Activated naive CD4-positive, alpha-beta T cell treated with anti-CD3 and anti-CD28 coated beads, Interleukin-2, amount 50 U/mL, for 16 hours (primary cell): ENCODE measurements around the gene SULT4A1.
"Not testable (repeated sequence)": the region's sequence is repeated elsewhere in the genome, so short reads cannot be mapped to it uniquely, and the experiment has no call there.

Source experiments
- DNase-seq: peaks from one replicate; pipeline ENCODE4 v3.0.0-alpha.2; 2020

Gene SULT4A1

DNA sequence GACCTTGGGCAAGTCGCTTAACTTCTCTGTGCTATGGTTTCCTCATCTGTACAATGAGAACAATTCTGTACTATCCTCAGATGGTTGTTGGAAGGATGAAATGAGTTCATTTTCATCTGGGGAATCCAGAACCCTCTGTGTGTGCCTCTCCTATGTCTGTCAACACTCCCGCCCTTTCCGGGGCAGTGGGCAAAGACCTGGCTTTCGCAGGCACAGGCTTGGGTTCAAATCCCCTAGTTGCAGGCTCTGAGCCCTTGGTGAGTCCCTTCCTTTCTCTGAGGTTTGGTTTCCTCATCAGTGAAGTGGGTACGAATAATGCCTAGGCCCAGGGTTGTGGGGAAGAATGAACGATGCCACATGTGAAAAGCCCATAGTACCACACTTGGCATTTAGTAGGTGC lies 23.5 kb upstream of the SULT4A1 start:
- peak; percentile 3 for DNase-seq

DNA sequence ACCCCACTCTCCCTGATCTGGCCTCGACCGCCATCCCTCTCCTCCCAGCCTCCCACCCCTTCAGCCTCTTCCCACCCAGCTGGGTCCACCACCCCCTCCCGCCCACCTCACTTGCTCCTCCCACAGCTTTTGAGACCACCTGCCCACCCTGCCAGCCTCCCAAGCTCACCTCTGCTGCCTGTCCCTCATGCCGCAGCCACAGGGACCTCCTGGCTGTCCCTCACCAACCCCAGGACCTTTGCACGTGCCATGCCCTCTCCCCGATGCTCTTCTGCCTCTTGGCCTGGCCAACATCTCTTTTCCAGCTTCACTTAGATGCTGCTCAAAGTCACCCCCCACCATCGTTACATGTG lies 23.0 kb upstream of the SULT4A1 start:
- DNase-seq: peak; percentile 7

DNA sequence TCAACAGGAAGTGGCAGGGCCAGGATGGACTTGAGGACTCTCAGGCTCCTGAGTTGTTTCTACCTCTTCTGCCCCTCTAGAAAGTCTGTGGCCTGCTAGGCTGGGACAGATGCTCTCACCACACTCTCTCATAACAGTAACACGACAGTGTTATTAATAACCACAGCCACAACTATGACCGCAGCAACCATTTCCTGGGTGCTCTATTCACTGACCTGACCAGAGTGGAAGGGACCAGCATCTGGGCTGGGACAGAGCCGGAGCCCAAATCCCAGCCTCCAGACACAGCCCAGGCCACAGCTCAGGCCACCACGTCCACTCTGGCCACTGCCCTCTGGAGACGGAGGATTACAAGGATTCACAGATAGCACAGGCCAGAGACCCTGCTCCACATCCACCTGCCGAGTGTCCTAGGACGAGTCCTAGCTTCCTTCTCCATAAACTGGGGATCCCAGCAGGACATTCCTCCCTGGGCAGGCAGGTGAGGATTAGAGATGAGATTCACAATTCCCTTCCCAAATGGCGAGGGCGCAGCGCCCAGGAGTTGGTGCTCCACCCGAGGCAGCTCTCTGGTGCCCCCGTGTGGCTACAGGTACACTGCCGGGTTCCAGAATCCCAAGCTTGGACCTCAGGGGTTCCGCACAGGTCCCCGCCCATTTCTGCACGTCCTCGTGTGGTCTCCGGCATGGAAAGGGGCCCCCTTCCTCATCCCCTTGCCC lies 22.4 kb upstream of the SULT4A1 start:
- peak; percentile 45 for DNase-seq

DNA sequence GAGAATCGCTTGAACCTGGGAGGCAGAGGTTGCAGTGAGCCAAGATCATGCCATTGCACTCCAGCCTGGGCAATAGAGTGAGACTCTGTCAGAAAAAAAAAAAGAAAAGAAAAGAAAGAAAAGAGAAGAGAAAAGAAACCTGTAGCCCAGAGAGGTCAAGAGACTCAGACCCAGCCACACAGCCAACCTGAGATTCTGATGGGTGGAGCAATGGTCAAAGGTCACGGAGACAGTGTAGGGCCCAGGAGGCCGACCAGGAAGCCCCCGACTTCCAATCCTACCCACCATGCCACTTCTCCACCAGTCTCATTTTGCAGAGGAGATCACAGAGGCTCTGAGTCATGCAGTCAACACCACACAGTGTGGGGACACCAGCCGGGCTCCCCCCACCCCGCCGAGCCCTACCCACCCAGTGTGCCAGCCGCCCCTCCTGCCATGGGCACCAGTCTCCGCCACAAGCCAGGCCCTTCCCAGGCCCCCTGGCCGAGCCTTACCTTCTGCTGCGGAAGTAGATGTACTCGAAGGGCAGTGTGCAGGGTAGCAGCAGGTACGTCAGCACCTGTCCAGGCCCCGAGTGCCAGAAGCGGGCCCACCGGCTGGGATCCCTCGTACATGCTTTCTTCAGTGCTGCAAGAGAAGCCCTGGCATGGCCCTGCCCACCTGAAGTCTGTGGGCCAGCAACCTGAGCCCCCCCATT lies 21.6 kb upstream of the SULT4A1 start:
- DNase-seq: peak; percentile 5

DNA sequence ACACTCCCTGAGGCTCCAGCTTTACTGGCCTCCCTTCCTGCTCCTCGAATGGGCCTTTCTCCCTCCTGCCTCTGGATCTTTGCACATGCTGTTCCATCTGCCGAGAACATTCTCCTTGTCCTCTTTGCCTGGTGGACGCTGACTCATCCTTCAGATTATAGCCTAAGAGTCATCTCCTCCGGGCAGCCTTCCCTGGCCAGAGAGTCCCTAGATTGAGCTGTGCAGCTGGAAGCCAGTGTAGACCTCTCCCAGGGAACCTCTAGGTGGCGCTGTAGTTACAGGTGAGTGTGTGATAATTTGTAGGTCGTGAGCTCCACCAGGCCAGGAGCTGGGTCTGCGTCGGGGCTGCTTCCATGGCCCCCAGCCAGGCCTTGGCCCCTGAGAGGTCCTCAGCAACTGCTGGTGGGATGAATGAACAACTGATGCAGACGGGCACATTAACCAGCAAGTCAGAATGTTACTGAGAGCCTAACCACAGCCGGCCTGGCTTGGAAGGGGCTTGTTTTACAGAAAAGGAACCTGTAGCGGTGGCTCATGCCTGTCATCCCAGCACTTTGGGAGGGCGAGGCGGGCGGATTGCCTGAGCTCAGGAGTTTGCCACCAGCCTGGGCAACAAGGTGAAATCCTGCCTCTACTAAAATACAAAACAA lies 20.8 kb upstream of the SULT4A1 start:
- DNase-seq: peak; percentile 22

DNA sequence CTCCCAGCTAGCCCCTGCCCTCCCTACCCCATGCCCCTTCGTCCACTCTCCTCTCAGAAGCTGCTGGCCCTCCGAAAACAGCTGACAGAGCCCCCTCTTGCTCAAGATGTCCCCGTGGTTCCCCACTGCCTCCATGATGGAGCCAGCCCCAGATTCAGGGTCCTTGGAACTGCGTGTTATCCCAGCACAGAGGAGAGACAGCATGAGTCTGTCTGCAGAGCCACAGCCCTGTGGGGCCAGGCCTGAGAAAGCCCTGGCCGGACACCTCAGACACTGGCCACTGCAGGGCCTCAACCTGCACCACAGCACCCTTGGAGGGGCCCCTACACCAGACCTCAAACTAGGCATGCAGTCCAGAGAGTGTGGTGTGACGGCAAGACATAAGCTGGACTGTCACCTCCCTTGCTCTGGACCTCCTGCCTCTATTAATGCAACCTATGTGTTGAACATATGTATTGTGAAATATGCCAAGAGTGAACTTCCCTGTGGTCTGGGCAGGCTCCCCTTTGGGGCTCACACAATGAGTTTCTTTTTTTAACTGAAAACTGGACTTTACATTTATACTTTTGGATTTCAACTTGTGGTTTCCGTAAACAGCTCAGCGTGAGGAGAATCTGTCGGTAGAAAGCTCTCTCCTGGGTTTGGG lies 19.9 kb upstream of the SULT4A1 start:
- DNase-seq: peak; percentile 3

DNA sequence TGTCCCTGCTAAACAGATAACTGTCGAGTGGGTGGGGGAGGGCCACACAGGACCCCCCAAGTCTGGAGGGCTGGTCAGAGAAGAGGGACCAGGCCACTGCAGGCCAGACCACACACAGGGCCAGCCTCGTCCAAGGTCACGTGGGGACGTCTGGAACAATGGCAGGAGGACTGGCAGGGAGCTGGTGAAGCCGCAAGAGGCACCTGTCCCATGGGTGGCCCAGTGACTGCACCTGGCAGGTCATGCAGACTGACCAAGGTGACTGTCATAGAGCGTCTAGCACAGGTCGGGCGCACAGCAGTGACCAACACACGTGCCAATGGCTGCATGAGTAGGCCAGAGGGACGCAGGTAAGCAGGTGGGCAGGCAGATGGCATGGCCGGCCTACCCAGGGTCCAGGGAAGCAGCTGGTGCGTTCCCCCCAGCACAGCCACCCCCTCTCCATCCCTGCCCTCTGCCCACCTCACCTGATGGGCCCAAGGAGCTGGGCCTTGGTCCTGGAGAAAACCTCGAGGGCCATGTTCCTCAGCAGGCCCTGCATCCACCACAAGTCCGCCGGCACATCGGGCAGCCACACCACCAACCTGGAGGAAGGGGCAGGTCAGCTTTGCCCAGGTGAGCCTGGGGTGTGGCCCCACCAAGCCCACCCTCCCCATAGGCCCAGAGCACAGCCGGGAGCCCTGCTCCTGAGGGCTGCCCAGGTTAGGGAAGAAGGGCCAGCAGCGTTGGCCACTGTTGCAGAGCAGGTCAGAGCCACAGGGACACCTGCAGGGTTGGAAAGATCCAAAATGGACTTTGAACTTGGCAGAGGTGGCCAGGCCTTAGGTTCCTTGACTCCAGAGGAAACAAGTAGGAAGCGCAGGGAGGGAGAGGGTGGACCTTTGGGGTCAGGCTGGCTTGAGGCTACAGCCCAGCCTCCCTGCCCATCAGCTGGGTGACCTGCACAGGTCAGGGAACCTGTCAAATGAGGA lies 19.1 kb upstream of the SULT4A1 start:
- peak; percentile 5 for DNase-seq

DNA sequence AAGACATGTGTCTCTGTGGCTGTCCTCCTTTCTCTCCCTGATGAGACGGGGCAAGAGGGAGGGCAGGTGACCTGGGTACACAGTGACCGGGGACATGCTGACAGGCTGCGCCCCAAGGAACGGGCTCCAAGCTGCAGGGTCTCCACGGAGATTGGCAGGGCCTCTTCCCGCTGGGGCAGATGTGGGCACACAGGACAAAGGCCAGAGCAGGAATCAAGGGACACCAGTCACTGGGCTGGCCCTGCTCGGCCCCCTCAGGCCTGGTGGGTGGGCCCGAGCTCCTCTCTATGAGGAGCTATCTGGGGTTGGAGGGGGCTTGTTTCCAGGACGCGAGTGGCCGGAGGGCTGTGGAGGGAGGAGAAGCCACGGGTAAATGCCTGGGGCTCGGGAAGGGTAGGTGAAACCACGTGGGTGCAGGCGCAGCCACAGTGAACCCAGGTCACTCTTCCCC lies 18.3 kb upstream of the SULT4A1 start:
- DNase-seq: peak; percentile 6

DNA sequence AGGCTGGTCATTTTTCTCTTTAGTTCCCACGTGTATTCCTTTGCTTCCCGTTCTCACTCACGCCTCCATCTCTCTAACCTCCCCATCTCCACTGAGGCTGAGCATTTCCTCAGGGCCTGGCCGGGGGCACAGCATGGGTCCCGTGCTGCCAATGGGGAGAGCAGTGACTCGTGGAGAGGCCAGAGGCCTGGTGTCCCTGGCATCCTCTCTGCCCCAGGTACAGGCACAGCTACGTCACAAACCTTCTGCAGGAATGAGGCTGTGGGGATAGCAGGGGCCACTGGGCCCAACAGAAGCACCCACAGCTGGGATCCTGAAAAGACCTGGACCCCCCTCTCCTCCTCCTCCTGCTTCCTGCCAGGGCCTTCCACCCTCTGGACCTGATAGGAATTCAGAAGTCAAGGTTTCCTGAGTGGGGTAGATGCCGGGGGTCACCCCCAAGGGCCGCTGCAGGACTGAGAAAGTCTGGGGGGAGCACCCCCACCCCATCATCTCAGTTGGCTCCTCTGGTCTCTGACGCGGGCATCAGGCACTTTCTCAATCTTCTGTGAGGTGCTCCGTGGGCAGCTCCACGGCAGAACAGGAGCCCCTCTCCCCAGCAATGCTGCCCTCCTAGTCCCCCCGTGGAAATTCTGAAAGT lies 17.7 kb upstream of the SULT4A1 start:
- peak; percentile 1 for DNase-seq

DNA sequence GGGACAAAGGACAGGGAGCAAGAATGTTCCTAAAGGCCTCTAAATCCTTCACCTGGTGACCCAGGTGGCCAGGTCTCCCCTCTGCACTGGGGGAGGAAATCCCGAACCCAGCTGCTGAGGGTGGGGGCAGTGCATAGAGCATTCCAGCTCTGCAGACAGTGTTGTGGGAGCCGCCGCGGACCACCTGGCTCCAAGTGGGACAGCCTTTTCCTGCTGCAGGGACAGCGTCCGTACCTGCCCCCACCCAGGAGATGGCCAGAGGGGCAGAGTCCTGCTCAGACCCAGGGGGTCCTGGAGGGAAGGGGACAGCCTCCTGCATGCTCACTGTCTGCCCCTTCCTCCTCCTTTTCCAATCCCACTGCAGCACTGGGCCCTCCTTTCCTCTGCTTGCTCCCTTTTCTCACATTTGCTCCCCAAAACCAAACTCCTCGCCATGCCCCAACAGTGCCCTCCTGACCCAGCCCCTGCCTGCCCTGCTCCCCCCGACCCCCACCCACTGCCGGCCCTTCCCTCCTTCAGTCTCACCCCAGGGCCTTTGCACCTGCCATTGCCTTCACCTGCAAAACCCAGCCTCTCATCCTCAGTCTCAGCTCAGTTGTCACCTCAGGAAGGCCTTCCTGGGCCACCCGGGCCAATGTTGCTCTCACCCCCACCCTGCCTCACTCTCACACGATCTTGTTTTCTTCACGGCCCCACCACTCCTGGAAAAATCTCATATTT lies 16.7 kb upstream of the SULT4A1 start:
- peak; percentile 5 for DNase-seq

DNA sequence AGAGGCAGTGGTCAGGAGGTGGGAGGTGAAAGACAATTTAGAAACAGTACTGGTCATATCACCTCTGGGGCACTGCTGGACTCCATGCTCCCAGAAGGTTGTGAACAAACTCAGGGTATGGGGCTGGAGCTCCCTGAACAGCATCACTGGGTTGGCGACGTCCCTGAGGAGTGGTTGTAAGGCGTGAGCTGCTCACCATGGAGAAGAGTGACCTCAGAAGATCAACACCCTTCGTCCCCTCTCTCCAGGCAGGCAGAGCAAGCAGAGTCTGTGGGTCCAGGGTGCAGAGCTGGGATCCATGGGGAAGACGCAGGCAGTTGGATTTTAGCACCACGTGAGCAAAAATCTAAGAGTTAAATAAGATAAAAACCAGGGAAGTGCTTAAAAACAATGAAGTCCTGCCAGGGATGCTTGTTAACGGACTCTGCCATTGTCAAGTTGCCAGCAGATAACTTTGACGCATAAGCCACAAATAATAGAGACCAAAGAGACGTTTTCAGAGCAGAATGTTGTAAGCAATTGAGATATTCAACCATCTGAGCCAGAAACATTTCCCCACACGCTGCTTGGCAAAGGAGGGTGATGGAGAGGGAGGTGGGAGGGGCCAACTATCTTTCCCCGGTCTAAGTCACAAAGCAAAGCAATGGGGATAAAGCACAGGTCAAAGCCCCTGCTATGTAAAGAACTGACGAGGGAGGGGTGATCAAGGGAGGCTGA lies 15.9 kb upstream of the SULT4A1 start:
- DNase-seq: peak; percentile 0

DNA sequence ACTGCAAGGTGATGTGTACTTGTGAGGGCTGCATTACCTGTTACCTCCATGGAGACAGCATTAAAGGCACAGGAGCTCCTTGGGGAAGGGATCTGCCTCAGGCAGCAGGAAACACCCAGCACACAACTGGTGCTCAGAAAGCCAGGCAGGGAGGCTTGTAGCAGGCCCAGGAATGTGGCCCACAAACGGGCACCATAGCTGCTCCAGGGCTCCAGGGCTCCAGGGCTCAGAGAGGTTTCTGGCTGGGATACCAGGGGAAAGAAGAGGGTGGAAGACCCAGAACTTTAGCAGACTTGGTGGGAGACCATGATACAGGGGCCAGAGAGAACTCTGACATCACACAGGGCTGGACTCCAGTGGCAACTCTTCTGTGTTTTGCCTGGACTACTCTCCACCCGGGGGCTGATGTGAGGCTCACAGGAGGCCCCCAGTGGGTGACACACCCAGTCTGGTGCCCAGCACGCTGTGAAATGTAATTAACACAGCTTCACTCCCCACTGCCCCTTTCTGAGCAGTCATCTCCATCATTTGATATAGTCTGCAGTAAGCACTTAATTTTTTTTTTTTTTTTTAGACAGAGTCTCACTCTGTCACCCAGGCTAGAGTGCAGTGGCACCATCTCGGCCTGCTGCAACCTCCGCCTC lies 14.7 kb upstream of the SULT4A1 start:
- DNase-seq: no peak

DNA sequence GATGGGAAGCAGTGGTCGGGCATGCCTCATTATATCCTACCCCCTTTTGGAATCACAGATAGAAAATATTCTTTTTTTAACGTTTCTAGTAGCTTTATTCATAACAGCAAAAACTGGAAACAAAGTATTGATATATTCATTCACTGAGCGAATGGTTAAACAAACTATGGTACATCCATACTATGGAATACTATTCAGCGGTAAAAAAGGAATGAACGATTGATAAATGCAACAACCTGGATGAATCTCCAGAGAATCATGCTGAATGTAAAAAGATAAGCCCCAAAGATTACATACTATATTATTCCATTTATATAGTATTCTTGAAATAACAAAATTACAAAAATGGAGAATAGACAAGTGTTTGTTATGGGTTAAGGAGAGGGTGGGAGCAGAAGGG lies 7.5 kb upstream of the SULT4A1 start:
- DNase-seq: no peak

DNA sequence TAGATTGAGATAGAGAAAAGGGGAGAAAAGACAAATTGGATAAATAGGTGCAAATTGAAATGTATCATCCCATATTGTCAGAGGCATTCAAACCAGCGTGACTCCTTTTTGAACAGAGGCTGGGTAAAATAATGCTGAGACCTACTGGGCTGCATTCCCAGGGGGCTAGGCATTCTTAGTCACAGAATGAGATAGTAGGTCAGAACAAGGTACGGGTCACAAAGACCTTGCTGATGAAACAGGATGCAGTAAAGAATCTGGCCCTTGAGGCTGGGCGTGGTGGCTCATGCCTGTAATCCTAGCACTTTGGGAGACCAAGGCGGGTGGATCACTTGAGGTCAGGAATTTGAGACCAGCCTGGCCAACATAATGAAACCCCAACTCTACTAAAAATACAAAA lies 6.7 kb upstream of the SULT4A1 start:
- not testable (repeated sequence) for DNase-seq

DNA sequence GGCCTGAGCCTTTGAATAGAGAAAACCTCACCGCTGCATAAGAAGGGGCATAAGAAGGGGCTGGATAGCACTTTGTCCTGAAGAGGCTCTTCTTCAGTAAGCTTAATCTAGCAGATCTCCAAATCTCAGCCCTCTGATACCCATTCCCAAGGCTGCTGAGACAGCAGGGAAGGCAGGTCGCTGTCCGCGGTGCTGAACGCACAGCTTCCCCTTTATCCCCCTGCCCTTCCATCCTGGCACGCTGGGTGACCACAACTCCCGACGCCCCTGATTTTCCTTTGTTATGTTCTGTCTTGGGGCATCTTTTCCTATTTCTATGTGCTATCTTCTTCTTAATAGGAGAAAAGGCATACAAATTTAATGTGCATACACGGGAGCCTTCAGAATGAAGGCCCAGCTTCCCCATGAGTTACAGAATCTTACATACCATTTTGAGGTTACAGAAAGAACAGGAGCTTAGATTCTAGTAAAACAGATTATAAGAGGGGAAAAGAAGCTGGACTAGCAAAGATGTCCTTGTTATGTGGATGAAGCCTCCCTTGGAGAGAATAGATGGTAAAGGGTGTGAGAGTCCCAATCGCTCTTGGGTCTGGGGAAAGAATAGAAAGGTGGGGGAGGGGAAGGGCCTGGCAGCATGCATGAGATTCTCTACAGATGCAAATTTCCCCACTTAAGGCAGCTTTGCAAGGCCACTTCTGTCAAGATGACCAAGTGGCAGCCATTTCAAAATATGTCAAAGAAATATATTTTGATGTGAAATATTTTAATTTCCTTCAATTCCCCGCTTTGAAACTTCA lies 5.7 kb upstream of the SULT4A1 start:
- DNase-seq: no peak

DNA sequence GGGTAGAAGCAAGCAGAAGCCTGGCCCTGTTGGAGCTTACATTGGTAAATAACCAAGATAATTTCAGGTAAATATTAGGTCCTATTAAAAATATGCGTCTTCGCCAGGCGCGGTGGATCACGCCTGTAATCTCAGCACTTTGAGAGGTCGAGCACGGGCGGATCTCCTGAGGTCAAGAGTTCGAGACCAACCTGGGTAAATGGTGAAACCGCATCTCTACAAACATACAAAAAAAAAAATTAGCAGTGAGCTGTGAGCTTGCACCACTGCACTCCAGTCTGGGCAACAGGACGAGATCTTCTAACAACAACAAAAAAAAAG lies 529 bp upstream of the SULT4A1 start:
- no peak for DNase-seq

DNA sequence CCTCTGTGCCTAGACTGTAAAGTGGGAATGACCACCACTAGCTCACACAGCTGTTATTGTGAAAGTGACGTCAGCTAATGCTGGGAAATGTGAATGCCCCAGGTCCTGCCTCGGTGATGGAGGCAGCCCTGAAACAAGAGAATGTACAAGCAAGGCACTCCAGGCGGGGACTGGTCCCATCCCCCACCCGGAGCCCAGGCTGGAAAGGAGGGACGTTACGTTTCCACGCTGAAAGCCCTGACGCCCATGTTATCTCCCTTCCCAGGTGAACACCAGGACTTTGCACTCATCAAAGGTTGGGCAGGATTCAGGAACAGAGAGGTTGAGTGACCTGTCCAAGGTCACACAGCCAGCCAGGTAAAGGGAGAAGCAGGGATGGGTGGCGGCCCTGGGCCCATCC lies 784 bp downstream of the SULT4A1 start:
- no peak for DNase-seq

DNA sequence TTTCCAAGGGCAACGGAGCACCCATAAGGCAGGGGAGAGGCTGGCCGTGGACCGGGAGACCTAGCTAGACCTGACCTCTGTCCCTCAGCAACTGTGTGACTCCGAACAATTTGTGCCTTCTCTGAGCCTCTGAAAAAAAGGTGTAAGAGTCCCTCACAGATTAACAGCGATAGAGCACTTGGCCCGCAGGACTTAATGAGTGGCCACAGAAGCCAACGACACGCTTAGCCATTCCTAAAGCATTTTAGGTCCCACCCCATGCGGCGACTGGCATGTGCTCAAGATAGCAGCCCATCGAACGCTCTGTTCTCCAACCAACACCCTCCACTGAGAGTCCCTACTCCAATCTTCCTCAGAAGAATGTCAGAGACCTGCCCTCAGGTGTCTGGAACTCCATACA lies 1.5 kb downstream of the SULT4A1 start:
- no peak for DNase-seq

DNA sequence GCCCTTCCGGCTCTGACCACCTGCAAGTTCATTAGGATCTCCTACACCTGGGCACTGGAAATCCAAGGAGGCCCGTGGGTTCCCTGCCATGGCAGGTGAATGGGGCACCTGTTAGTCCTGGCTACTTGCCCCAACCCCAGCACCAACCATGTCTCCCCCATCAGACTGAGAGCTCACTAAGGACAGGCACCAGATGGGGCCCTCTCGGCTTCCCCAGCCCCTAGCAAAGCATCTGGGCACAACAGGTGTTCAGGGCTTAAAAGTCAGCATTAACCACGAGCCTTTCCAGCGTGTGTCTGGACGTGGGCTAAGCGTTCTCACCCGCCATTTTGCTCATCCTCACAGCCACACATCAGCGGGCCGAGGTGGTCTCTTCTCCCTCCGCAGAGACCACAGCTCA lies 2.2 kb downstream of the SULT4A1 start:
- no peak for DNase-seq
